A549 (cell line): Measurements from ENCODE around the gene WNT2.

Source experiments
- CEBPB ChIP-seq, 2 experiments: fragments of >200 bp in 1 of 2; sonication (Bioruptor Twin) in 1 of 2; formaldehyde crosslinking in 1 of 2; IDR thresholded peaks; 2 replicates each; pipeline ENCODE4 v1.6.1; 2012 to 2016
- CTCF ChIP-seq: fragments of >200 bp; sonication (Bioruptor Twin); formaldehyde crosslinking; IDR thresholded peaks from 3 replicates; pipeline ENCODE4 v1.5.1; 2016
- KDM5A ChIP-seq: fragments of 200-600 bp; sonication (generic); IDR thresholded peaks from 2 replicates; pipeline ENCODE4 v1.6.1; 2016; ENCODE audit warnings: antibody characterized with exemption, mild to moderate bottlenecking
- MYC ChIP-seq: IDR thresholded peaks from 2 replicates; pipeline ENCODE4 v1.6.1; 2012; ENCODE audit warnings: mild to moderate bottlenecking, inconsistent platforms, low read length, improper control_type of control experiment, borderline replicate concordance
- NR3C1 ChIP-seq: fragments of >200 bp; sonication (Bioruptor Twin); formaldehyde crosslinking; IDR thresholded peaks from 3 replicates; pipeline ENCODE4 v1.6.1; 2017
- RCOR1 ChIP-seq: fragments of 150-350 bp; IDR thresholded peaks from 2 replicates; pipeline ENCODE4 v1.6.1; 2014; ENCODE audit warnings: antibody characterized with exemption, low read length, low read depth
- REST ChIP-seq: fragments of 200-600 bp; sonication (generic); IDR thresholded peaks from 2 replicates; pipeline ENCODE4 v1.6.1; 2016; ENCODE audit warnings: antibody characterized with exemption, mild to moderate bottlenecking, moderate library complexity
- RFX5 ChIP-seq: fragments of 450-650 bp; IDR thresholded peaks from 2 replicates; pipeline ENCODE4 v1.7.1; 2014; ENCODE audit warnings: antibody characterized with exemption, mild to moderate bottlenecking, moderate library complexity
- USF2 ChIP-seq: fragments of 450-650 bp; IDR thresholded peaks from 2 replicates; pipeline ENCODE4 v1.6.1; 2014; ENCODE audit warnings: antibody characterized with exemption

GRCh38 chr7:117285826-117286225 is 37.0 kb downstream of the WNT2 start:
- TF ChIP-seq CTCF, result no peak
- no peak for TF ChIP-seq REST
- TF ChIP-seq NR3C1, result no peak
- TF ChIP-seq MYC, result no peak
- no peak for TF ChIP-seq KDM5A
- TF ChIP-seq RFX5, result no peak
- no peak for TF ChIP-seq USF2
- no peak for TF ChIP-seq CEBPB (IDR thresholded peaks at IDR 0.05)
- no peak for TF ChIP-seq RCOR1
